ENCODE data around the gene DPP9.

Gene DPP9

GRCh38 chr19:4699826-4700692 is 23.6 kb downstream of the DPP9 start:
- DNase-seq (ENCODE audit: low read depth), result no peak
- H3K4me3 ChIP-seq (ENCODE audit: control insufficient read depth, low read depth, low read length), result no peak overlapping the region
- no peak for TF ChIP-seq CTCF (IDR thresholded peaks at IDR 0.05; ENCODE audit: control insufficient read depth, insufficient read depth, low read depth, low read length, missing control alignments)

- TF ChIP-seq CTCF (IDR thresholded peaks at IDR 0.05; ENCODE audit: control insufficient read depth, insufficient read depth, low read depth, low read length, missing control alignments), result no peak
- no peak overlapping the region for H3K4me3 ChIP-seq (ENCODE audit: control insufficient read depth, low read depth, low read length)
- no peak for DNase-seq (ENCODE audit: low read depth)
These were observed 26.3 kb downstream of the DPP9 start for GRCh38 chr19:4697304-4697703.

- no peak overlapping the region for H3K4me3 ChIP-seq (ENCODE audit: control insufficient read depth, low read depth, low read length)
- DNase-seq (ENCODE audit: low read depth), result no peak
These were observed 28.4 kb downstream of the DPP9 start for GRCh38 chr19:4695224-4695731.

GRCh38 chr19:4694211-4694987 is 29.2 kb downstream of the DPP9 start:
- H3K4me3 ChIP-seq (ENCODE audit: control insufficient read depth, low read depth, low read length), result no peak overlapping the region
- no peak for TF ChIP-seq CTCF (IDR thresholded peaks at IDR 0.05; ENCODE audit: control insufficient read depth, insufficient read depth, low read depth, low read length, missing control alignments)
- peak; percentile 87 for DNase-seq (ENCODE audit: low read depth)

More at GRCh38 chr19:4695224-4695731, 28.4 kb downstream of the DPP9 start:
- TF ChIP-seq CTCF (IDR thresholded peaks at IDR 0.05; ENCODE audit: control insufficient read depth, insufficient read depth, low read depth, low read length, missing control alignments), result no peak

- no peak for TF ChIP-seq CTCF (IDR thresholded peaks at IDR 0.05; ENCODE audit: control insufficient read depth, insufficient read depth, low read depth, low read length, missing control alignments)
- no peak for DNase-seq (ENCODE audit: low read depth)
- no peak overlapping the region for H3K4me3 ChIP-seq (ENCODE audit: control insufficient read depth, low read depth, low read length)
These were observed 30.0 kb downstream of the DPP9 start for GRCh38 chr19:4693471-4694121.

- no peak for TF ChIP-seq CTCF (IDR thresholded peaks at IDR 0.05; ENCODE audit: control insufficient read depth, insufficient read depth, low read depth, low read length, missing control alignments)
- H3K4me3 ChIP-seq (ENCODE audit: control insufficient read depth, low read depth, low read length), result no peak overlapping the region
- no peak for DNase-seq (ENCODE audit: low read depth)
These were observed 30.6 kb downstream of the DPP9 start for GRCh38 chr19:4693078-4693350.

Measured in AG09309 (cell line).